Heart left ventricle (tissue), 16 donors: ENCODE measurements around the gene ZNF705A. TPM values are rescaled to one million over a fixed set of nuclear protein-coding genes. Genes with fewer than 3 reads are reported as not detected.
A peak's percentile ranks its signal among the peaks of the same experiment; 100 is the strongest.
"Not testable (repeated sequence)": the region's sequence is repeated elsewhere in the genome, so short reads cannot be mapped to it uniquely, and the experiment has no call there.

Experiments used
- ATAC-seq, 4 donors: fragments of 200-7000 bp; cut with Tn5 transposase; one replicate each; pipeline ENCODE4 v1.9.1; 2020 to 2022; ENCODE audit warnings: moderate library complexity in 4 of 4, mild to moderate bottlenecking in 3 of 4, moderate number of reproducible peaks in 1 of 4
- DNase-seq, 5 donors: peaks; one replicate each; pipeline ENCODE4 v3.0.0-alpha.2; 2020
- H3K27ac ChIP-seq, 12 donors: fragments of 200-600 bp; sonication (generic) in 4 of 12; one replicate each; pipeline versions ENCODE4 v1.5.0 to v1.8.0; 2016 to 2022; ENCODE audit warnings: mild to moderate bottlenecking in 2 of 12
- H3K27me3 ChIP-seq, 9 donors: fragments of 200-600 bp; sonication (generic) in 2 of 9; one replicate each; pipeline versions ENCODE4 v1.5.1 to v1.8.0; 2016 to 2022; ENCODE audit warnings: mild to moderate bottlenecking in 3 of 9
- H3K36me3 ChIP-seq, 9 donors: fragments of 200-600 bp; sonication (generic) in 2 of 9; one replicate each; pipeline versions ENCODE4 v1.5.0 to v1.8.0; 2018 to 2022; ENCODE audit warnings: mild to moderate bottlenecking in 2 of 9
- H3K4me1 ChIP-seq, 12 donors: fragments of 200-600 bp; sonication (generic) in 4 of 12; one replicate each; pipeline versions ENCODE4 v1.5.0 to v1.8.0; 2016 to 2022; ENCODE audit warnings: mild to moderate bottlenecking in 3 of 12
- H3K4me3 ChIP-seq, 12 donors: fragments of 200-600 bp; sonication (generic) in 4 of 12; one replicate each; pipeline versions ENCODE4 v1.5.0 to v1.8.0; 2017 to 2022; ENCODE audit warnings: mild to moderate bottlenecking in 9 of 12, moderate library complexity in 4 of 12
- H3K9me3 ChIP-seq, 12 donors: fragments of 200-600 bp; sonication (generic) in 4 of 12; one replicate each; pipeline versions ENCODE4 v1.5.0 to v1.8.0; 2016 to 2022; ENCODE audit warnings: mild to moderate bottlenecking in 1 of 12
- CTCF ChIP-seq, 12 donors: fragments of 200-600 bp; sonication (generic) in 4 of 12; IDR thresholded peaks; one replicate each; pipeline versions ENCODE4 v1.5.0 to v1.8.0; 2018 to 2022; ENCODE audit warnings: antibody characterized with exemption in 12 of 12, mild to moderate bottlenecking in 5 of 12
- POLR2A ChIP-seq, 2 donors: fragments of 450-650 bp; IDR thresholded peaks; one replicate each; pipeline ENCODE4 v1.6.1; 2017; ENCODE audit warnings: antibody characterized with exemption in 2 of 2, mild to moderate bottlenecking in 2 of 2, moderate library complexity in 2 of 2
- WGBS, 4 donors: extraction: QIAGEN DNeasy Blood & Tissue Kit in 2 of 4; methylation state at CpG; one replicate each; pipeline versions ENCODE4 v1.1.5 to v1.1.7; 2013 to 2018; 5-methylcytosine and 5-hydroxymethylcytosine counted together
- intact Hi-C, 10 donors: fragments of 100-400 bp; cut with DNase I; formaldehyde crosslinking; loops; one replicate each; pipeline versions ENCODE4 v1.11.1 to v1.14.2; 2022
- polyA plus RNA-seq, 2 donors: library from polyadenylated mRNA; stranded (reverse); fragments of 200-250 nt; gene quantifications; one replicate each; pipeline ENCODE4 v1.2.3, GENCODE V29; 2013
- total RNA-seq, 9 donors: library from RNA; depleted of rRNA in 2 of 9; stranded (reverse); fragments of >200 nt in 2 of 9; fragmentation: NEBNext Ultra II Directional in 3 of 9; extraction: Animal tissue kit (Norgen Biotek cat#: 25700) in 3 of 9; gene quantifications; one replicate each; pipeline versions ENCODE4 v1.1.0 to v1.2.4, GENCODE V29; 2016 to 2023
- donor health status: ischemic (EF 13 %, LVEDD 7.1; RV severe dilation, severe dysfunction).
- donor health status: healthy with polysubstance abuse.
- donor health status: DM: no; HTN: yes; CAD: no.
- donor health status: DM: no; HTN: no; CAD: no.
- donor health status: ischemic (EF 25% LVEDD 6.9; RV normal size, moderate dysfunction).
- donor health status: ischemic (EF 25% LVEDD 5.7; RV mildly dilated, moderate dysfunction).
- donor health status: healthy.
- donor health status: DM: yes; HTN: yes; CAD: no.
- donor health status: ischemic (EF 35%, LVEDD 5.7; RV mildly dilated, moderate dysfunction).
- donor health status: nonischemic (EF 11% LVEDD 7.7; RV severe dilation, severe dysfunction).
- donor health status: DM: yes; HTN: yes; CAD: no.
- donor health status: PGD.
- donor health status: ischemic (EF 29% LVEDD 5.4; RV normal size, mild dysfunction).
- donor health status: nonischemic (EF 23%, LVEDD 6.1; RV moderate dilation, normal function).

The ZNF705A gene
- total and polyA plus RNA-seq, 11 donors, result 0.23 TPM; not detected in 10

- no peak for ATAC-seq
- Histone ChIP-seq H3K36me3 (peaks cover 0 to 7% (median 0%) of the 10 kb centered on the region in 9 donors), H3K9me3 (no peaks in the 10 kb centered on the region), H3K4me3 (peak within 1 kb of the TSS in 5 of 12 donors; percentile 18 to 52 (median 31)), H3K27ac (peak within 1 kb of the TSS in 2 of 12 donors; percentile 34 to 74), H3K4me1 (peaks cover 0 to 15% (median 0%) of the 10 kb centered on the region in 12 donors), H3K27me3 (no peaks in the 10 kb centered on the region)
- intact Hi-C loops, result no loop called here
- 82 to 89% (median 86%) methylated on average over 5 of the region's 5 CpGs for WGBS, 4 donors
- TF ChIP-seq CTCF (IDR thresholded peaks at IDR 0.05) (no peak), POLR2A (IDR thresholded peaks at IDR 0.05) (no peak)
- no peak for DNase-seq
Observed at GRCh38 chr12:8123124-8123912, 33.5 kb upstream of the ZNF705A start, which contains the start of gene CLEC4A. Gene CLEC4A, plus strand, starts transcription at chr12:8123617. Its CDS starts 262 bp downstream, at chr12:8123879.

GRCh38 chr12:8127138-8127537 is 29.7 kb upstream of the ZNF705A start:
- Histone ChIP-seq H3K9me3 (no peaks in the 10 kb centered on the region), H3K27me3 (no peaks in the 10 kb centered on the region), H3K27ac (no peak overlapping the region), H3K4me1 (peaks cover 0 to 15% (median 0%) of the 10 kb centered on the region in 12 donors), H3K36me3 (peaks cover 0 to 26% (median 0%) of the 10 kb centered on the region in 9 donors), H3K4me3 (no peak overlapping the region)
- TF ChIP-seq POLR2A (IDR thresholded peaks at IDR 0.05) (no peak), CTCF (IDR thresholded peaks at IDR 0.05) (no peak)
- ATAC-seq, result no peak
- 68 to 71% (median 69%) methylated on average over 4 of the region's 4 CpGs for WGBS, 4 donors
- intact Hi-C loops, result no loop called here
- DNase-seq, result no peak

- H3K27me3 ChIP-seq, intact Hi-C loops, DNase-seq, H3K27ac ChIP-seq, H3K9me3 ChIP-seq, H3K4me3 ChIP-seq, H3K4me1 ChIP-seq, ATAC-seq: not testable (repeated sequence)
- H3K36me3 ChIP-seq, result peaks cover 0 to 50% (median 20%) of the 10 kb centered on the region in 9 donors
- 91 to 94% (median 93%) methylated on average over 14 to 17 of the region's 18 CpGs for WGBS, 4 donors
Observed at GRCh38 chr12:8133636-8134397, 23.0 kb upstream of the ZNF705A start.

- DNase-seq, H3K27ac ChIP-seq, H3K9me3 ChIP-seq, intact Hi-C loops, H3K27me3 ChIP-seq, H3K4me3 ChIP-seq, H3K4me1 ChIP-seq, ATAC-seq: not testable (repeated sequence)
- H3K36me3 ChIP-seq, result peaks cover 0 to 47% (median 20%) of the 10 kb centered on the region in 9 donors
- WGBS, 4 donors, result 95 to 97% (median 95%) methylated on average over 16 to 23 of the region's 23 CpGs
Observed at GRCh38 chr12:8134398-8134930, 22.4 kb upstream of the ZNF705A start.

GRCh38 chr12:8141647-8142046 is 15.2 kb upstream of the ZNF705A start:
- H3K27me3 ChIP-seq, DNase-seq, H3K4me1 ChIP-seq, H3K4me3 ChIP-seq, ATAC-seq, H3K27ac ChIP-seq, intact Hi-C loops: not testable (repeated sequence)
- 69 to 85% (median 78%) methylated on average over 8 of the region's 8 CpGs for WGBS, 4 donors
- H3K9me3 ChIP-seq, result peaks cover 0 to 18% (median 6%) of the 10 kb centered on the region in 12 donors
- peaks cover 0 to 23% (median 12%) of the 10 kb centered on the region in 9 donors for H3K36me3 ChIP-seq
